Activated CD8-positive, alpha-beta memory T cell treated with anti-CD3 and anti-CD28 coated beads, Interleukin-2, amount 50 U/mL, for 1 hour (primary cell): ENCODE data around the gene CDKL2.

ENCODE experiments used
- DNase-seq: peaks from one replicate; pipeline ENCODE4 v3.0.0-alpha.2; 2020; ENCODE audit errors: extremely low read depth

CDKL2 gene

GRCh38 chr4:75639124-75639695 lies 8.9 kb upstream of the CDKL2 start:
- no peak for DNase-seq

- no peak for DNase-seq
Observed at GRCh38 chr4:75637827-75638226, 7.5 kb upstream of the CDKL2 start.

GRCh38 chr4:75637176-75637575 lies 6.8 kb upstream of the CDKL2 start:
- no peak for DNase-seq

GRCh38 chr4:75634951-75635350 lies 4.6 kb upstream of the CDKL2 start:
- DNase-seq = no peak

- DNase-seq = no peak
Observed at GRCh38 chr4:75634281-75634680, 4.0 kb upstream of the CDKL2 start.

GRCh38 chr4:75633846-75634245 lies 3.5 kb upstream of the CDKL2 start:
- no peak for DNase-seq

GRCh38 chr4:75630937-75631329 lies 605 bp upstream of the CDKL2 start:
- DNase-seq = no peak

- no peak for DNase-seq
Observed at GRCh38 chr4:75629239-75629638, 1.1 kb downstream of the CDKL2 start.

GRCh38 chr4:75623026-75623425 lies 7.3 kb downstream of the CDKL2 start:
- DNase-seq = no peak

GRCh38 chr4:75621715-75622114 lies 8.6 kb downstream of the CDKL2 start:
- DNase-seq = no peak

GRCh38 chr4:75612306-75612705 lies 18.0 kb downstream of the CDKL2 start:
- no peak for DNase-seq

GRCh38 chr4:75605928-75606327 lies 24.4 kb downstream of the CDKL2 start:
- DNase-seq = no peak

GRCh38 chr4:75599647-75600046 lies 30.7 kb downstream of the CDKL2 start:
- DNase-seq = no peak

GRCh38 chr4:75598390-75598789 lies 31.9 kb downstream of the CDKL2 start:
- DNase-seq = no peak

GRCh38 chr4:75596061-75596460 lies 34.3 kb downstream of the CDKL2 start:
- no peak for DNase-seq

- no peak for DNase-seq
Observed at GRCh38 chr4:75593393-75593792, 36.9 kb downstream of the CDKL2 start.

GRCh38 chr4:75584067-75584466 lies 46.3 kb downstream of the CDKL2 start:
- DNase-seq = no peak

GRCh38 chr4:75567725-75568124 lies 62.6 kb downstream of the CDKL2 start:
- no peak for DNase-seq

GRCh38 chr4:75566911-75567310 lies 63.4 kb downstream of the CDKL2 start:
- no peak for DNase-seq

GRCh38 chr4:75565481-75565880 lies 64.8 kb downstream of the CDKL2 start:
- no peak for DNase-seq

GRCh38 chr4:75564023-75564422 lies 66.3 kb downstream of the CDKL2 start:
- DNase-seq = no peak

GRCh38 chr4:75561789-75562188 lies 68.5 kb downstream of the CDKL2 start:
- no peak for DNase-seq

GRCh38 chr4:75557696-75558095 lies 72.6 kb downstream of the CDKL2 start:
- DNase-seq = no peak
